ENCODE results near the gene CENPX.

The CENPX gene

DNA sequence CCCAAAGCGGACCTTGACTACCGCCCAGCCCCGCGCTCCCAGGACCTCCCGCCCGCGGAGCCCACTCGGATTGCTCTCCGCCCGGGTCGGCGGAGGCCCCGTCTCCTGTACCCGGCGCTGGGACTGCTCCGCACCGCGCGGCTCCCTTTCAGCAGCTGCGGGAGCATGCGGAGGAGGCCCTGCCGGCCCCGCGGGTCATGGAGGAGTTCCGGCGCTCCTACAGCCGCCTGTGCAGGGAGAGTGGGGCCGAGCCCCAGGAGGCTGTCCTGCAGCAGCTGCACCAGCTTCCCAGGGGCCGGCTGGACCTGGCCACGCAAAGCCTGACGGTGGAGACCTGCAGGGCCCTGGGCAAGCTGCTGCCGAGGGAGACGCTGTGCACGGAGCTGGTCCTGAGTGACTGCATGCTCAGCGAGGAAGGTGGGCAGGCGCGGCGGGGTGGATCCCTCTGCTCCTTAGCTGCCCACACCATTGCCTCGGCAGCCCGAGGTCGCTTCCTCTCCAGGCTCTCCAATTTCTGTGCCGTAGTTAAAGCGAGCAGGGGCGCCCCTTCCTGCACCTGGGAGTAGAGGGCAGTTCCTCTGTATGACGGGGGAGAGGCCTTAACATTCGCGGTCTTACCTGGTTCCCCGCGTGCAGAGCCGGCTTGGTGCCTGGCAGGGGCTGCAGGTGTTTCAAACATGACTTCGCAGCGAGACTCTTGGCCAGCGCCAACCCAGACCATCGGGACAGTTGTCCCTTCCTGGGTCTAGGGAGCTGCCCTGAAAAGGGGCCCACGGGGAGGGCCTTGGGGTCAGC is 966 bp upstream of the CENPX start:
- no peak for DNase-seq (ENCODE audit: low read depth)

DNA sequence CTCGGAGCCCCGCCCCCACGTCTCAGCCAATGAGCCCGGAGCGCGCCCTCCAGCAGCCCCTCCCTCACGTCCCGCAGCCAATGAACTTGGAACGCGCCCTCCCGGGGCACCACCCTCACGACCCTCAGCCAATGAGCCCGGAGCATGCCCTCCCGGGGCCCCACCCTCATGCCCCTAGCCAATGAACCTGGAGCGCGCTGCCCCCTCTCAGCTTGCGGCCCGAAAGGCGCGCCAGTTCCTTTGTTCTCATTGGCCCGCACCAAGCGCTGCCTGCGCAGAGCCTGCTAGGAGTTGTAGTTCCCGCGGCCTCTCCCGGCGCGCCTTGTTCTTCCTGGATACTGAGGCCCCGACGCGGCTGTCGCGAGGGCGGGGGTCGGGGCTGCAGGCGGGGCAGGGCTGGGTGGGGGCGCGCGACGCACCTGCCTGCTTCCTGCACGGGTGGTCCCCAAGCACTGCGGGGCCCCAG is 336 bp upstream of the CENPX start, which contains the start of gene LRRC45:
LRRC45 (plus strand) TSS at position 325 of the 466 bp plus-strand sequence. CDS start 339 bp downstream, outside the sequence.
- peak; percentile 100 for DNase-seq (ENCODE audit: low read depth)

DNA sequence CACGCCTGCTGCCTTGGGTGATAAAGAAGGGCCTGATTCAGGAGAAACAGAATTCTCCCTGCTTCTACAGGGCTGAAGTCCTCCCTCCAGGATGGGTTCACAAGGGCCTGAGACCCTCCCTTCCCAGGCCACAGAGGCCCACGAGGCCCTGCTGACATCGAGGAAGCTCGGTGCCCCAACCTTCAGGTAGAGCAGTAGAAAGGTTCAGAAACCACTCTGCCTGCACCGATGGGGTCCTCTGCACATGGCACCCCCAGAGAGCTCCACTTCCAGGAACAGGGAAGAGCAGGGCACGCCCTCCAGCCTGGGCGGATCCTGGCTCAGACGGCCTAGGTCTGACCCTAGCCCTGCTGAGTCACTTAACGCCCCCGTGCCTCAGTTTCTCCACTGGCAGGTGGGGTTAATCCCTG is 773 bp downstream of the CENPX start:
- DNase-seq (ENCODE audit: low read depth): no peak

DNA sequence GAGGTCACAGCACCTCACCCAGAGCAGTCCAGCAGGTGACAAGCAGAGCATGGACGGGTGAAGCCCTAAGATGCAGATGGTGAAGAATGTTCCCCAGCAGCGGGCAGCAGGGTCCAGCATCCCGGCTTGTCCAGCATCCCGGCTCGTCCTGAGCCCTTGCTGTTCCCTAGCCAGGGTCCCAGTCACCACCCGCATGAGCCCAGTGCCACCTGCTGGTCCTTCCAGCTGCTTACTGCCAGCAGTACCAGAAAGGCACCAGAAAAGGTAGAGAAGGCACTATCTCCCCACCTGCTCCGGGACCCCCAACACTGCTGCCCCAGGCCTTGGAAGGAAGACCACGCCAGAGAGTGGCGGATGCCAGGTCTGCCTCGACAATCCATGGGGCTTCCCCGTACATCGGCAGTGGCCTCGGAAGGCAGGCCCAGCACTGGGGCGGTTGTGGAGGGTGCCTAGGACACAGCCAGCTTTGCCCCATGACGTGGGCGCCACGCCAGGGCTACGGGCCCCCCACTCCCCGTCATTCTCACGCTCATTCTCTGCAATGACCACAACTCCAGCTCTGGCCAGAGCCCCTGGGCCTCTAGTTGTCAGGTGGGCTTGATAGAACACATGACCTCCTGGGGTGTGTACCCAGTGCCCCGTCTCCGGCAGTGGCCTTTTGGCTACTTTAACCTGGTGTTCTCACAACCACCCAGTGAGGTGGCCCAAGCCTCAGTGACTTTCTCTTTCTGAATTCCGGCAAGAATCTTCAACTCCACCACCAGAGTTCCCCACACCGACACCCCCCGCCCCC is 1.4 kb downstream of the CENPX start:
- no peak for DNase-seq (ENCODE audit: low read depth)

DNA sequence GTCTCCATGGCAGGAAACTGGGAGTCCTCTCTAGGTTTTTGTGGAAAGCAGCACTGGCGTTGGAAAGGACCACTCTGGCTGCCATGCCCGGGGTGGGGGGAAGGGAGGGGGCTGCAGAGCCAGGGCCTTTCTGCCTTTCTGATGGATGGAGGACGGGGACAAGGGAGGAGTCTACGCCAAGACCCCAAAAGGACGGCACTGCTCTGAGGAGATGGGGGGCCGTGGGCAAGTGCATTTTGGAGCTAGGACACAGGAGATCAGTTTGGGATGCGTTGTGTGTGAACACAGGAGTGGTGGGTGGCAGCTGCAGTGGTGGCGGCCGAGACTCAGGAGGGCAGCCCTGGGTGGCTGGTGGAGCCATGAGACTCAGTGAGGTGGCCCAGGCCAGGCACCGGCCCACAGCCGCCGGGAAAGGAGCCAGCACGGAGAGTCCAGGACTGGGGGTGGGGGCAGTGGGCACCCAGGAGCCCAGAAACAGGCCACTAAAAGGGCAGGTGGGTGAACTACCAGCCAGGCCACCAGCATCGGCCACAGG is 2.0 kb downstream of the CENPX start:
- DNase-seq (ENCODE audit: low read depth): no peak

DNA sequence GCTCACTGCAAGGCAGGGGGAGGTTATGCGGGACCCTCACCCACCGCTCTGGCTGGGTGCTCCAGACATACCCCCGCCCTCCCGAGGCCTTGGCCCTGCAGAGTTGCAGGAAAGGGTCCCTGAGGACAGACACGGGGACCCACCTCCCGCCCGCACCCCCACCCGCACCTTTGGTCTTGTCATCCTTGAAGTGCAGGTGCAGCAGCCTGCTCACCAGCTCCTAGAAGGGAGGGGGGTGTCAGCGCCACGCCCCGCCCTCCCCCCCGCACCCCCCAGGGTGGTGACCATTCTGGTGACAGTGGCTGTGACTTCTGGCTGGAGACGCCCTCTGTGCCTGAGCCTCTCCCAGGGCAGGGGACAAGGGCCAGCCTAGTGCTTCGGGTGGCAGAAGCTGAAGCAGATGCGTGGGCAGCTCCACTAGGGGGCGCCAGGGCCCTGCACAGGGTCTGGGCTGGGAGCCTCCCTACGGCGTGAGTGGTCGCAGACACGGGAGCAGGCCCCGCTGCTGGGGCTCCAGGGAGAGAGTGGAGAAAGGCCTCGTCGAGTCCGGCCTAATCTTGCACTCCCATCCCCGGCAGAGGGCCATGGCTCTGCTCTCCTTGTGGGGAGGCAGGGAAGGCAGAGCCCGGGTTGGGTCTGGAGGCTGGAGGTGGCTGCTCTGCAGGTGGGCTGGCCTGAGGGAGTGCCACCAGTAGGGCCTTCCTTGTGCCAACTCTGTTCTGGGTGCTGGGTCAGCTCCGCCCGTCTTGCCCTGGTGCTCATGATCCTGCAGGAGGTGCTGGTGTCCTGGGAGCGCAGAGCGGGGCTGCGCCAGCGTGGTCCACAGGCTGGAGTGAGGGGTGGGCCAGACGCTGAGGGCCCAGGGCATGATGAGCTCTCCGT is 2.7 kb downstream of the CENPX start:
- peak; percentile 39 for DNase-seq (ENCODE audit: low read depth)

DNA sequence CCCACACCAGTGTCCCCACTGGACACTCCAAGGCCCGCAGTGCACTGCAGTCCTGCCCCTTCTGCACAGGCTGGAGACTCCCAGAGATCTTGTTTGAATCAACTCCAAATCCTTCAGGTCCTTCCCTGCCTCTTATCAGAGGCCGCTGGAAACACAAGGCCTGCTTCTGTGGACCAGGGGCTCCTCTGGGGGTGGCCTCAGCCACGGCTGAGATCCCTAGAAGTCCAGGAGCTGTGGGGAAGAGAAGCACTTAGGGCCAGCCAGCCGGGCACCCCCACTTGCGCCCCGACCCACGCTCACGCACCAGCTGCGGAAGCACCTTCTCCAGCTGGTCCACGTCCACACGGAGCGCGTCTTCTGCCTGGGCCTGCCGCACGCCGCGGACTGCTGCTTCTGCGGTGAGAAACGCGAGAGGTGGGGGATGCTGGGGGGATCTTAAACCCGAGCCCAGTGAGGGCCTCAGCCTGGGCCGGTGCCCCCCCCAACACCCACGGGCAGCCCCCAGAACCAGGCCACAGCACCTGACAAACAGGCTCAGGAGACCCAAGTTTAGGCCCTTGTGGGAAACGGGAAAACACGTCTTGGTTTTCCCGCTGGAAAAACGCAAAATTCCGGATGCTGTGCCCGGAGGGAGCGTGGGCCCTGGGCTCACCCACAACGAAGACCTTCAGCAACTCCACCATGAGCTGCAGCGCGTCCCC is 3.5 kb downstream of the CENPX start:
- no peak for DNase-seq (ENCODE audit: low read depth)

DNA sequence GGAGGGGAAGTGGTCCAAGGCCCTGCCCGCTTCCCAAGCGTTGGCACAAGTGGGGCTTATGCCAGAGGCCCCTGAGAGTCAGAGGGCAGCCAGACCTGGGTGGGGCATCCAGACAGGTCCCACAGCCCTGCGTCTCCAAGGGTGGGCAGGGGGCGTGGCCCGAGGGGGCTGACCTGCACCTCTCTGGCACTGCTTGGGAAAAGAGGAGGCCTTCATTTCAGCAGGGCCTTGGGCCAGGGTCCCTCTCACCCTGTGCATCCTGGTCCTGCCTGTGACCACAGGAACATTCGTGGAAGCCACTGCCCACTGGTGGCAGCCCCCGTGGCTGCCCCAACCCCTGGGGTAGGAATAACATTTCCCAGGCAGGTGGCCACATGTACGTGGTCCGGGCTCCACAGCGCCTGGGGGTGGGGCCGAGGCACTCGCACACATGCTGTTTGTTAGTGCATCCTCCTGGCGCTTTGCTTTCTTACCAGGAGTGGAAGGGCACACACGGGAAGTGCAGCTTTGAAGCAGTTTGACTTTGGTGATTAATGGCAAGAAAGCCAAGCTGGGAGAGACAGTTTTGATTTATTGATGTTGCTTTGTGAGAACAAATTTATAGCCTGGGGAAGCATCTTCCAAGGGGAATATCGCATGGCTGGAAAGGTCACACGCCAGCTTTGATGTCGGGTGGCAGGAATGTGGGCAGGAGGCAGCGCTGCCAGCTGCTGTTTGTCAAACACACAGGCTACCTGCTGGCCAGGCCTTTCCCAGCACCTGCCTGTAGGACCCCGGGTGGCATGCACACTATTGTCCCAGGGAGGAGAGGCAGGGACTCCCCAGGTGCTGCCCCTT is 4.3 kb downstream of the CENPX start:
- DNase-seq (ENCODE audit: low read depth): no peak

DNA sequence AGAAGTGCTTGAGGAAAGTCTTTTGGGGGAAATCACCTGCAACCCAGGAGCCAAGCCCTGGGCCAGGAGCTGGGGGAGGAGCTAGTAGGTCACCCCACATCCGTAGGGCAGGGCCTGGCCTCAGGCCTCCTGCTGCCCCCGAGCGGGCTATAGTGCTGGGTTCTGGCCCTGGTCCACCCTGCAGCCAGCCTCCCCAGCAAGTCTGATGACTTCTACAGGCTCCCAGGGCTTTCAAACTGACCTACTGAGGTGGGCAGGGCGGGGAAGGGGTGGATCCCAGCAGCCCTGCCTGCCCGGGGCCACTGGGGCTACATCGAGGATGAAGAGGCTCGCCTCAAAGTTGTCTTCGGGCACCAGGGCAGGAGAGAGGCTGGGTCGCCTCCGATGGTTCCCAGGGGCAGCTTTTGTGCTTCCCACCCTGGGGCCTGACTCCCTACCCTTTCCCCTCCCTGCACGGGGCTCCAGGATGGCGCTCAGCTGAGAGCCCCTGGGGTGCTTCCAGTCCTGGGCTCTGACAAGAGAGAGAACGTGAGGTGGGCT is 5.0 kb downstream of the CENPX start:
- DNase-seq (ENCODE audit: low read depth): no peak

DNA sequence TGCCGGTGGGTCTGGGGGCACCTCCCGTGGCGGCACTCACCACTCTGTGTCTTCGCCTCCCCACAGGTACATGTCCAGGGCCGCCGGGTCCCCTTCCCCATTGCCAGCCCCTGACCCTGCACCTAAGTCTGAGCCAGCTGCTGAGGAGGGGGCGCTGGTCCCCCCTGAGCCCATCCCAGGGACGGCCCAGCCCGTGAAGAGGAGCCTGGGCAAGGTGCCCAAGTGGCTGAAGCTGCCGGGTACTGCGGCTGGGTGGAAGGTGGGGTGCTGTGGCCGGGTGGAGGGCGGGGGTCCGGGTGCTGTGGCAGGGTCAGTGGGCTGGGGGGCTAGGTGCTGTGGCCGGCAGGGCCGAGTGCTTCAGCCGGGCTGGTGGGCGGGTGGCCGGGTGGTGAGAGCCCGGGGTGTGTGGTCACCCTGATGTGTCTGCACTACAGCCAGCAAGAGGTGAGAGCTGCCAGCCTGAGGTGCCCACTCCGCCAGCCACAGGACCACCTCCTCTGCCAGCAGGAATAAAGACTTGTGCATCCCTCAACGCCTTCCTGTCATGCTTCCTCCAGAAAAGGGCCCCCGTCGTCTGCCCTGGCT is 5.7 kb downstream of the CENPX start:
- DNase-seq (ENCODE audit: low read depth): no peak

DNA sequence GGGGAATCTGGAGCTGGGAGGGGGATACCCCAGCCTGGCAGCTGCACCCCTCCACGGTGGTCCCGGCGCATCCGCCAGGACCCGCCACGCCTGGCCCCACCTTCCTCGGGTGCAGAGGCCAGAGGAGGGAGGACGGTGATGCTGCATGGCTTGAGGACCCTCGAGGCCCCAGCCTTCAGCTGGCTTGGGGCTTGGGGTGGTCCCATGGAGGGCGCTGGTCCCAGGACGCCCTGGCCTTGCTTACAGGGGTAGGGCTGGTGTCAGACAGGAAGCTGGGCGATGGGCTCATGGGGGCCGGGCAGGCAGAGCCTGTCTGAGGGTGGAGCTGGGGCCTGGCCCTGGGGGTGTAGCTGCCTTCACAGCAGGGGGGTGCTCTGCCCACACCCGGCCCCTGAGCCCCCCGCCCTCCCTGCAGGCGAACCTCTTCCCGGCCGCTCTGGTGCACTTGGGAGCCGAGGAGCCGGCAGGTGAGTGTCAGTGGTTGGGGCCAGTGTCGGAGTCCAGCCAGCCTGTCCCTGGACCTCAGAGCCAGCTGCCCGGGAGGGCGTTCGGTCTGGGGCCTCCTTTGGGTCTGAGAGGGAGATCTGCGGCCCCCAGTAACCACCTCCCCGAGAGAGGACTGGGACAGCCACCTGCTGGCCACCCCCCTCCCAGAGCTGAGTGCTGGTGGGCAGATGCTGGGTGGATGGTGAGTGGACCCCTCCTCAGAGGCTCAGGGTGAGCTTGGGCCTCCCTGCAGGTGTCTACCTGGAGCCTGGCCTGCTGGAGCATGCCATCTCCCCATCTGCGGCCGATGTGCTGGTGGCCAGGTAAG is 6.4 kb downstream of the CENPX start:
- DNase-seq (ENCODE audit: low read depth): no peak

DNA sequence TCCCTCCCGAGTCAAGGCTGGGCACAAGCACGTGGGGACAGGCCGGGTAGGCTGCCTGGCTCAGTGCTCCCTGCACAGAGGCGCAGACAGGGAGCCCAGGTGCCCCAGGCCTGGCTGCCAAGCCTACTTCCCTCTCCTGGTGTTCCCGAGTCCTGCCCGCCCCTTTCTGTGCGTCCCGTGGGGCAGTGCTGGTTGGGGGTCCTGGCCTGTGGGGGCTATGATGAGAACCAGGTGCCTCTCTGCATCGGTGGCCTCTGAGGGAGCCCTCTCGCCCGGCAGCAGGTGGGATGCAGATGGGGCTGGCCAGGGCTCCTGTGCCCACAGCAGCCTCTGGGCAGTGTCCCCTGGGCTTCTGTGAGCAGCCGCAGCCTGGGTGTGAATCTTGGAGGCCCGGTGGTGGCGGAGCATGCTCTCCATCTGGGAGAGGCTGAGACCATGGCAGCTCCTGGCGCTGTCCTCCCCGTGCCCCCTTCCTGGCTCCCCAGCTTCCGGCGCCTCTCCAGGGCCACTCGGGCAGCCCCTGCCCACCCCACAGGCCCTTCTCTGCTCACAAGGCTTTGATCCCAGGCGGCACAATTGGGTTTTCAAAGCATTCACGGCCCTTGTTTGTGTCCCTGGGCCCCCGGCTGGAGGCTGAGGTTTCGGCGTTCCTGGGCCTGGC is 7.2 kb downstream of the CENPX start:
- no peak for DNase-seq (ENCODE audit: low read depth)

DNA sequence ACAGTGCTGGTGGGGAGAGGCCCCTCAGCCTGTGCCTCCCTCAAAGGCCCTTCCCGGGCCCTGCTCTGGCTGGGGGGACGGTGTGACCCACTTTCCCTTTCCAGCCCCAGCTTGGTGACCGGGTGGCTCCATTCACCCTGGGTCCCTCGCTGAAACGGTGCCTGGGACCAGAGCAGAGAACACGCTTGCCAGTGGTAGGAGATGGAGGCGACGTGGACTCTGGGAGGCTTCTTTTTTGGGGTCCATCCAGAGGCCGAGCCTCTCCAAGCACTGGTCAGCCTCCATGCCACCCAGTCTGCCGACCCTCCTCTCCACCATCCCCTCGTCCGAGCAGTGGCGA is 7.7 kb downstream of the CENPX start:
- no peak for DNase-seq (ENCODE audit: low read depth)

DNA sequence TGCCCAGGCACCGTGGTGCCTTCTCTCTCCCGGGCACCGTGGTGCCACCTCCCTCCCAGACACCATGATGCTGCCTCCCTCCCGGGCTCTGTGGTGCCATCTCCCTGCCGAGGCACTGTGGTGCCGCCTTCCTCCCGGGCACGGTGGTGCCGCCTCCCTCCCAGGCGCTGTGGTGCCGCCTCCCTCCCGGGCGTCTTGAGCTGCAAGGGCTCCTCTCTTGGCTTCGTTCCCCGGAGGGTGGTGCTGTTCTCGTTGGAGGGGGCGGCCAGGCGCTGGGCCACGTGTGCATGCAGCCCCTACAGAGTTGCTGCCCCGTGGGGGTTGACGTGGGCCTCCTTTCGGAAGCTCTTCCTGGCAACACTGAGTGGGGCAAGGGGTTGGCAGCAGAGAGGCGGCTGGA is 8.2 kb downstream of the CENPX start:
- DNase-seq (ENCODE audit: low read depth): no peak

DNA sequence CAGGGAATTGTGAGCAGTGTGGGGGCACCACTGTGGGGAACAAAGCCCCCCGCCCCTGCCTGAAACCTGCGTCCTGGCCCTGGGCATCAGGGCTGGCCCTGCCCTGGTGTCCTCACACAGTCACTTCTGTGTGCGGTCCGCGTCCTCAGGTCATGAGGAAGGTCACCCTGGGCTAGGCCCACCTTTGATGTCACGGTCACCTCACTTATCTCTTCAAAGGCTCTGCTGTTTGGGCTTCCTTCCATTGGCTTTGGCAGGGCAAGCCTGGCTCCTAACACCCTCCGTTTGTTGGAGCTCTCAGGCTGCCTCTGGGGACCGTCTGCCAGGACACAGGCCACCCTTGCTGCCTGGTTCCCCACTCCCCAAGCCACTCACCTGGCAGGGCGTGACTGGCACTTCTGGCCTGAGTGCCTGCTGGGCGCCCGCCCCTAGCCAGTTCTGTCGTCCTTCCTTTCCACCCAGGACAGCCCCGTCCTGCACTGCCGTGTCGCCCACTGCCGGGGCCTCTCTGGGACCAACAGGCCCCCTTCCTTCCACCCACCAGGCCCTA is 8.8 kb downstream of the CENPX start:
- no peak for DNase-seq (ENCODE audit: low read depth)

DNA sequence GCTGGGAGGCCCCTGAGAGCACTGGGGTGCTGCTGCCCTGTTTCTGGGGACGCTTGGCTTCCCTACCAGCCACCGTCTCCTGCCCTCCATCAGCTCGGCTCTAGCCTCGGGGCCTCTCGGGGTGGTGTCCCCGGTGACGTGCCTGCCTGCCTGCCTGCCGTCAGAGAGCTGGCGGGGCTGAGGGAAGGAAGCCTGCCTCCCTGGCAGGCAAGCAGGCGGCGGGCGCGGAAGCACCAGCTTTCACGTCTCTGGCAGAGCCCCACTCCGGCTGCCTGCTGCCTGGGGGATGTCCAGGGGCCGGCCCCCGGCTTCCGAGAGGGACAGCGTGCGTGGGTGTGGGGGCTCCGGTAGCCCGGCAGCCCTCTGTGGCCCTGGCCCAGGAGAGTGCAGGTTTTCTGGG is 9.3 kb downstream of the CENPX start:
- DNase-seq (ENCODE audit: low read depth): no peak

DNA sequence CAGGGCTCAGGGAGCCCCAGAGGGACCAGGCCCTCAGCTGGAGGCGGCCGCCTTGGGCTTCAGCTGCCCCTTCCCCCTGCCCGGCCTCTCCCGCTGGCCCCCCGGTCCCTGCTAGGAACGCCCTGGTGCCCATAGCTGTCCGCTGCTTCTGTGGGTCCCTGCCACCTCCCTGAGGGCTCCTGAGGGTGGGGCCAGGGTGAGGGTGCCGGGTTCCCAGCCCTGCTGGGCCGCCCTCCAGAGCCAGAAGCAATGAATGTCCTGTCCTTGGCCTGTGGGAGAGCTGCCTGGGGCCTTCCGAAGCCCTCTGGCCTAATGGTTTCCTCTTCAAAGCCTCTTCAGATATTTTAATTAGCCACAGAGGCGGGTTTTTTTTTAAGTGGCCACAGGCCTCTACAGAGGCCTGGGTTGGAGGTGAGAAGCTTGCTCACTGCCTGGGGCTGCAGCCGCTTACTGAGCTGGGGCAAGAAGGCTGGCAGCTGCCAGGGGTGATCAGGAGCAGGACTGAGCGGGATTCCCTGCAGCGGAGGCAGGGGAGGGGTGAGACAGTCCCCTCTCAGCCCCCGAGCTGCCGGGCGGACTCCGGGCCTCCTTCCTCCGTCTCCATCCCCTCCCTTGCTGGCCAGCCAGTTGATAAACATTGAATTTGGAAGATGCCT is 9.9 kb downstream of the CENPX start:
- DNase-seq (ENCODE audit: low read depth): no peak

DNA sequence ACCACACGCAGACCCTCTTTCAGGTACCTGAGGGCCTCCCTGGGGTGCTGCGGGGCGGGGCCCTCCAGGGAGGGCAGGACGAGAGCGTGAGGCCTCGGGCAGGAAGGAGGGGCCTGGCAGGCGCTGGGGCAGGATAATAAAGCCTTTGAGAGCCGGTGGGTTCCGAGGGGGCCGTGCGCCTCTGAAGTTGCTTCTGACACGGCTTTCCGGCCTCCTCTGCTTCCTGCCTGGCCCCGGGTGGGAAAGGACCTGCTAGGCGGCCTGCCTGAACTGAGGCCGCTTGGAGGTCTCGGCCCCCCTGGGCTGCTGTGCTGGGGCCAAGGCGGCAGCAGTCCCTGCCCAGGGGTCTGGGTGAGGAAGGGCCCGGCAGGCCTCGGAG is 10.4 kb downstream of the CENPX start:
- no peak for DNase-seq (ENCODE audit: low read depth)

Measured in activated gamma-delta T cell treated with anti-CD3 and anti-CD28 coated beads, Interleukin-2, amount 50 U/mL, for 16 hours (primary cell).